Endothelial cell of umbilical vein (primary cell): ENCODE measurements around the gene LIX1. TPM values are rescaled to one million over a fixed set of nuclear protein-coding genes. Genes with fewer than 3 reads are reported as not detected.

Experiments used
- BruUV-seq: library from RNA; stranded (reverse); fragments of 400-500 nt; replicated peaks from 2 replicates; lab custom pipeline; 2021; lab: Mats Ljungman, UMichigan
- CTCF ChIA-PET: fragments of 300-600, 350-600 bp; sonication (Branson Sonifier 250); formaldehyde crosslinking; loops from one replicate; lab custom pipeline; 2021; ENCODE audit warnings: antibody characterized with exemption, inconsistent platforms; lab: Charles Lee
- POLR2A ChIA-PET: fragments of 300-600, 350-600 bp; sonication (Branson Sonifier 250); formaldehyde crosslinking; loops from one replicate; lab custom pipeline; 2021; ENCODE audit warnings: antibody characterized with exemption, inconsistent platforms; lab: Charles Lee
- DNase-seq: peaks from one replicate; pipeline ENCODE4 v3.0.0-alpha.2; 2011; ENCODE audit warnings: low read depth, low spot score
- FAIRE-seq: peaks from 2 replicates; lab custom pipeline; 2011; peaks lifted over from hg19 to GRCh38; lab: Jason Lieb, UNC
- H2AFZ ChIP-seq: 2 replicates; pipeline ENCODE4 v1.6.0; 2012; ENCODE audit warnings: low read depth, low read length, control low read depth, inconsistent platforms
- H3K27ac ChIP-seq: 2 replicates; pipeline ENCODE4 v1.5.1; 2011; ENCODE audit warnings: low read depth, mild to moderate bottlenecking, control low read depth, low read length, moderate library complexity; ENCODE audit not compliant: insufficient read depth
- H3K27me3 ChIP-seq, 2 experiments: 2 replicates each; pipeline versions ENCODE4 v1.6.0 to v1.6.1; 2011; ENCODE audit warnings: low read length in 2 of 2, mixed read lengths in 1 of 2; ENCODE audit not compliant: control insufficient read depth in 2 of 2, insufficient read depth in 2 of 2
- H3K36me3 ChIP-seq, 2 experiments: 2 replicates in 1 of 2; 3 replicates in 1 of 2; pipeline ENCODE4 v1.5.1; 2011; ENCODE audit warnings: low read length in 2 of 2, mild to moderate bottlenecking in 1 of 2, moderate library complexity in 1 of 2; ENCODE audit not compliant: control insufficient read depth in 2 of 2, insufficient read depth in 2 of 2; ENCODE audit errors: extremely low read depth in 1 of 2
- H3K4me1 ChIP-seq: 3 replicates; pipeline ENCODE4 v1.5.1; 2011; ENCODE audit warnings: mild to moderate bottlenecking, low read length; ENCODE audit not compliant: control insufficient read depth, insufficient read depth; ENCODE audit errors: extremely low read depth
- H3K4me2 ChIP-seq: 2 replicates; pipeline ENCODE4 v1.6.1; 2011; ENCODE audit warnings: low read length, control low read depth, mixed read lengths; ENCODE audit not compliant: insufficient read depth
- H3K4me3 ChIP-seq, 3 experiments: fragments of 200-600 bp in 1 of 3; sonication (generic), shearing (Covaris generic) in 1 of 3; replicated peaks in 1 of 3; 2 replicates each; pipeline ENCODE4 v1.5.1; 2011 to 2016; ENCODE audit warnings: control low read depth in 3 of 3, low read length in 3 of 3, mild to moderate bottlenecking in 2 of 3, inconsistent platforms in 1 of 3, low read depth in 1 of 3, moderate library complexity in 1 of 3; ENCODE audit not compliant: insufficient read depth in 1 of 3
- H3K79me2 ChIP-seq: 2 replicates; pipeline ENCODE4 v1.6.0; 2012; ENCODE audit warnings: low read length, inconsistent platforms; ENCODE audit not compliant: control insufficient read depth, insufficient read depth
- H3K9ac ChIP-seq: replicated peaks from 2 replicates; pipeline ENCODE3; 2011; ENCODE audit warnings: low read length, control low read depth; ENCODE audit not compliant: insufficient read depth; ENCODE audit errors: extremely low read depth
- H3K9me1 ChIP-seq: replicated peaks from 3 replicates; pipeline ENCODE4 v1.6.0; 2011; ENCODE audit warnings: mild to moderate bottlenecking, low read length; ENCODE audit not compliant: control insufficient read depth, insufficient read depth; ENCODE audit errors: extremely low read depth
- H3K9me3 ChIP-seq: replicated peaks from 2 replicates; pipeline ENCODE4 v1.5.1; 2012; ENCODE audit warnings: low read length, inconsistent platforms; ENCODE audit not compliant: control insufficient read depth, insufficient read depth
- H4K20me1 ChIP-seq: replicated peaks from 2 replicates; pipeline ENCODE3; 2011; ENCODE audit warnings: mild to moderate bottlenecking, low read length; ENCODE audit not compliant: control insufficient read depth, insufficient read depth; ENCODE audit errors: extremely low read depth
- CTCF ChIP-seq, 2 donors: IDR thresholded peaks; 1 replicate in 1 of 2; 2 replicates in 1 of 2; pipeline ENCODE4 v1.5.1; 2011; ENCODE audit warnings: low read length in 2 of 2, mild to moderate bottlenecking in 2 of 2, moderate library complexity in 2 of 2, control low read depth in 1 of 2, inconsistent platforms in 1 of 2, low read depth in 1 of 2; ENCODE audit not compliant: insufficient read depth in 1 of 2; ENCODE audit errors: extremely low read depth in 1 of 2
- EZH2 ChIP-seq: IDR thresholded peaks from 2 replicates; pipeline ENCODE4 v1.6.1; 2012; ENCODE audit warnings: borderline replicate concordance, low read depth, mild to moderate bottlenecking, moderate library complexity, low read length, inconsistent platforms; ENCODE audit not compliant: severe bottlenecking
- FOS ChIP-seq: IDR thresholded peaks from 2 replicates; pipeline ENCODE4 v1.6.1; 2011; ENCODE audit warnings: mild to moderate bottlenecking, low read length, moderate library complexity, borderline replicate concordance; ENCODE audit not compliant: insufficient read depth
- GATA2 ChIP-seq: IDR thresholded peaks from 2 replicates; pipeline ENCODE4 v1.7.0; 2011; ENCODE audit warnings: low read depth, mild to moderate bottlenecking, moderate library complexity, mixed read lengths, low read length; ENCODE audit not compliant: insufficient read length, insufficient read depth
- JUN ChIP-seq: IDR thresholded peaks from 2 replicates; pipeline ENCODE4 v1.6.1; 2011; ENCODE audit warnings: borderline replicate concordance, low read depth; ENCODE audit not compliant: insufficient read length, insufficient read depth
- MAX ChIP-seq: IDR thresholded peaks from 2 replicates; pipeline ENCODE4 v1.6.1; 2011; ENCODE audit not compliant: insufficient read depth, insufficient read length
- MYC ChIP-seq: IDR thresholded peaks from one replicate; pipeline ENCODE4 v1.6.1; 2011; ENCODE audit warnings: mild to moderate bottlenecking, low read depth, low read length
- POLR2A ChIP-seq: IDR thresholded peaks from 2 replicates; pipeline ENCODE4 v1.6.1; 2012; ENCODE audit warnings: low read depth, mild to moderate bottlenecking, control low read depth, low read length
- POLR2AphosphoS5 ChIP-seq: IDR thresholded peaks from 2 replicates; pipeline ENCODE4 v1.6.1; 2012; ENCODE audit warnings: low read depth, mild to moderate bottlenecking, control low read depth, low read length, moderate library complexity; ENCODE audit not compliant: insufficient read depth
- dilution Hi-C: fragments of 300-500 bp; cut with MboI; formaldehyde crosslinking; loops from one replicate; pipeline ENCODE4 v1.15.0; 2019; ENCODE audit warnings: low sequenced_read_pairs; ENCODE audit not compliant: extremely low pct_ligation_motif_present
- intact Hi-C: fragments of 100-400 bp; cut with micrococcal nuclease; formaldehyde crosslinking; loops from one replicate; pipeline ENCODE4 v1.10.0; 2022
- polyA plus RNA-seq, 4 experiments: library from polyadenylated mRNA; depleted of rRNA in 3 of 4; stranded (reverse) in 3 of 4; unstranded in 1 of 4; fragments of >200 nt; gene quantifications; 2 replicates each; pipeline versions ENCODE4 v1.2.1 to v1.2.3, GENCODE V29; 2011 to 2012; ENCODE audit warnings: missing spikeins in 1 of 4
- total RNA-seq: library from RNA; stranded (reverse); gene quantifications from 2 replicates; pipeline ENCODE4 v1.2.3, GENCODE V29; 2021

The LIX1 gene
- total and polyA plus RNA-seq, 2 donors (not counting 3 experiments of a cell fraction or from before 2014, with no cell fraction given): not detected

GRCh38 chr5:97141539-97141938 is 872 bp downstream of the LIX1 start:
- no peak for FAIRE-seq
- Histone ChIP-seq H3K9me3 (no peaks in the 10 kb centered on the region), H3K9ac (no peak overlapping the region), H4K20me1 (no peaks in the 10 kb centered on the region), H3K79me2 (no peaks in the 10 kb centered on the region), H3K4me2 (no peak overlapping the region), H3K27ac (no peak overlapping the region), H3K9me1 (no peaks in the 10 kb centered on the region), H2AFZ (no peak overlapping the region), H3K4me3 (no peak overlapping the region), H3K27me3 (peaks cover 5 to 13% of the 10 kb centered on the region in 2 experiments), H3K4me1 (no peaks in the 10 kb centered on the region), H3K36me3 (no peaks in the 10 kb centered on the region)
- ChIA-PET POLR2A (no interaction called here), CTCF (interaction anchor here (0.5 to 3.2 kb wide), 13 partner anchors 11 to 527 kb away, joined by 4 to 98 read pairs (median 10); no protein-coding TSS in a partner anchor)
- no peak for DNase-seq
- no TSS peak for BruUV-seq
- dilution Hi-C loops (no loop called here), intact Hi-C loops (loop anchor here (5.0 kb wide), 1 partner anchor 529 kb away; no protein-coding TSS in a partner anchor)
- TF ChIP-seq GATA2 (no peak), POLR2A (no peak), MYC (no peak), MAX (no peak), FOS (no peak), POLR2AphosphoS5 (no peak), EZH2 (no peak), JUN (no peak), CTCF (IDR thresholded peaks at IDR 0.05; ENCODE audit: extremely low read depth in 1 of 2, insufficient read depth in 1 of 2, low read depth in 1 of 2, low read length in 2 of 2) (no peak)
